GM12878 (cell line): ENCODE measurements around the gene NPC1. TPM values are rescaled to one million over a fixed set of nuclear protein-coding genes. Genes with fewer than 3 reads are reported as not detected.

Experiments
- ATAC-seq: fragments of 200-7000 bp; cut with Tn5 transposase; 3 replicates; pipeline ENCODE4 v1.9.1; 2020; ENCODE audit warnings: mild to moderate bottlenecking, moderate library complexity
- BruUV-seq: library from RNA; stranded (reverse); fragments of 400-500 nt; replicated peaks from 2 replicates; lab custom pipeline; 2021; lab: Mats Ljungman, UMichigan
- CTCF ChIA-PET: fragments of 300-600 bp; sonication (Branson Sonifier 250); formaldehyde crosslinking; extraction: SDS; loops from one replicate; lab custom pipeline; 2021; ENCODE audit warnings: inconsistent platforms; lab: Yijun Ruan, JAX
- POLR2A ChIA-PET: fragments of 350-600 bp; formaldehyde crosslinking; extraction: SDS; loops from one replicate; lab custom pipeline; 2021; ENCODE audit warnings: inconsistent platforms; lab: Charles Lee
- RAD21 ChIA-PET: fragments of 300-600 bp; sonication (Branson Sonifier 250); formaldehyde crosslinking; loops from one replicate; lab custom pipeline; 2023; ENCODE audit warnings: antibody characterized with exemption; ENCODE audit not compliant: unreplicated experiment; lab: Charles Lee
- SMC1A ChIA-PET: fragments of 300-600 bp; sonication (Branson Sonifier 250); formaldehyde crosslinking; loops from one replicate; lab custom pipeline; 2023; ENCODE audit not compliant: unreplicated experiment, uncharacterized antibody; lab: Charles Lee
- DNase-seq: peaks from one replicate; pipeline ENCODE4 v3.0.0-alpha.2; 2011; ENCODE audit warnings: low read depth, low spot score
- FAIRE-seq: peaks from 3 replicates; lab custom pipeline; 2011; peaks lifted over from hg19 to GRCh38; lab: Jason Lieb, UNC
- H2AFZ ChIP-seq: 2 replicates; pipeline ENCODE4 v1.6.0; 2011; ENCODE audit warnings: low read depth, low read length, control low read depth; ENCODE audit not compliant: control insufficient read depth
- H3K27ac ChIP-seq: 2 replicates; pipeline ENCODE4 v1.5.1; 2011; ENCODE audit warnings: control low read depth; ENCODE audit not compliant: control insufficient read depth, insufficient read depth
- H3K27me3 ChIP-seq, 2 experiments: replicated peaks in 1 of 2; 2 replicates each; pipeline versions ENCODE4 v1.6.0 to v1.6.1; 2011; ENCODE audit warnings: low read length in 1 of 2; ENCODE audit not compliant: control insufficient read depth in 2 of 2, insufficient read depth in 2 of 2
- H3K36me3 ChIP-seq, 2 experiments: 2 replicates each; pipeline ENCODE4 v1.5.1; 2011; ENCODE audit warnings: low read length in 1 of 2; ENCODE audit not compliant: control insufficient read depth in 2 of 2, insufficient read depth in 2 of 2
- H3K4me1 ChIP-seq: 2 replicates; pipeline ENCODE4 v1.6.1; 2011; ENCODE audit warnings: mild to moderate bottlenecking, low read length, moderate library complexity, mixed read lengths; ENCODE audit not compliant: control insufficient read depth, insufficient read depth
- H3K4me2 ChIP-seq: 2 replicates; pipeline ENCODE4 v1.6.0; 2011; ENCODE audit warnings: control low read depth; ENCODE audit not compliant: control insufficient read depth, insufficient read depth
- H3K4me3 ChIP-seq: fragments of 200-600 bp; sonication (generic); 2 replicates; pipeline ENCODE4 v1.5.1; 2016
- H3K79me2 ChIP-seq: 2 replicates; pipeline ENCODE4 v1.6.0; 2011; ENCODE audit warnings: low read length; ENCODE audit not compliant: control insufficient read depth, insufficient read depth
- H3K9ac ChIP-seq: 2 replicates; pipeline ENCODE4 v1.8.0; 2011; ENCODE audit warnings: low read length, control low read depth, mixed read lengths; ENCODE audit not compliant: control insufficient read depth, insufficient read depth
- H3K9me3 ChIP-seq: replicated peaks from 3 replicates; pipeline ENCODE4 v1.5.1; 2011; ENCODE audit warnings: mild to moderate bottlenecking, low read length; ENCODE audit not compliant: control insufficient read depth, insufficient read depth
- H4K20me1 ChIP-seq: 2 replicates; pipeline ENCODE4 v1.6.0; 2011; ENCODE audit not compliant: control insufficient read depth, insufficient read depth
- CHD1 ChIP-seq: IDR thresholded peaks from 2 replicates; pipeline ENCODE4 v1.6.1; 2012; ENCODE audit warnings: low read depth, low read length, improper control_type of control experiment
- ESRRA ChIP-seq: IDR thresholded peaks from 2 replicates; pipeline ENCODE4 v1.6.1; 2012; ENCODE audit warnings: mild to moderate bottlenecking, low read length, improper control_type of control experiment
- ETV6 ChIP-seq, 2 experiments: fragments of 450-650 bp in 1 of 2; IDR thresholded peaks in 1 of 2; conservative IDR thresholded peaks in 1 of 2; 2 replicates each; pipeline ENCODE4 v1.6.1; 2014; ENCODE audit warnings: antibody characterized with exemption in 1 of 2, borderline replicate concordance in 1 of 2, low read depth in 1 of 2, mild to moderate bottlenecking in 1 of 2, moderate library complexity in 1 of 2
- HCFC1 ChIP-seq: fragments of 150-350 bp; IDR thresholded peaks from 2 replicates; pipeline ENCODE4 v1.6.1; 2014; ENCODE audit warnings: low read length
- MTA2 ChIP-seq: fragments of 450-650 bp; IDR thresholded peaks from 2 replicates; pipeline ENCODE4 v1.6.1; 2016; ENCODE audit warnings: low read depth, mild to moderate bottlenecking, moderate library complexity
- SMAD1 ChIP-seq: fragments of 450-650 bp; IDR thresholded peaks from 2 replicates; pipeline ENCODE4 v1.6.1; 2018; ENCODE audit warnings: mild to moderate bottlenecking, low read depth; ENCODE audit not compliant: partially characterized antibody
- TAF1 ChIP-seq: IDR thresholded peaks from 2 replicates; pipeline ENCODE4 v1.6.1; 2011; ENCODE audit warnings: mild to moderate bottlenecking, low read depth, low read length, borderline replicate concordance
- TBL1XR1 ChIP-seq: IDR thresholded peaks from 2 replicates; pipeline ENCODE4 v1.6.1; 2012; ENCODE audit warnings: low read depth, low read length, improper control_type of control experiment
- WGBS: methylation state at CpG from one replicate; pipeline ENCODE4 v1.1.6; 2016; ENCODE audit warnings: low lambda C conversion rate; ENCODE audit not compliant: insufficient replicate concordance, insufficient coverage; ENCODE audit errors: missing lambda C conversion rate; 5-methylcytosine and 5-hydroxymethylcytosine counted together
- in situ Hi-C: fragments of 300-500 bp; cut with MboI; formaldehyde crosslinking; loops from 9 replicates; pipeline ENCODE4 v1.14.3; 2018; ENCODE audit warnings: mixed read lengths
- intact Hi-C: fragments of 100-400 bp; cut with micrococcal nuclease; formaldehyde crosslinking; loops from one replicate; pipeline ENCODE4 v1.14.2; 2022; ENCODE audit not compliant: unreplicated experiment
- polyA plus RNA-seq, 11 experiments: library from polyadenylated mRNA; depleted of rRNA in 4 of 11; unstranded in 6 of 11; stranded (reverse) in 5 of 11; fragments of >200 nt; fragmentation: Nextera tagmentation in 4 of 11; fragmentation: Illumina TruSeq in 1 of 11; extraction: Ambion mirVana in 4 of 11; extraction: Trizol in 1 of 11; gene quantifications; 1 replicate in 1 of 11; 2 replicates in 10 of 11; pipeline versions ENCODE4 v1.2.1 to v1.2.3, GENCODE V29; 2011 to 2016; ENCODE audit warnings: inconsistent platforms in 2 of 11, missing spikeins in 2 of 11, low read depth in 1 of 11
- total RNA-seq, 4 experiments: library from RNA; depleted of rRNA in 3 of 4; stranded (reverse); fragments of >200 nt in 3 of 4; fragmentation: Illumina TruSeq in 1 of 4; extraction: Trizol in 1 of 4; gene quantifications; 2 replicates each; pipeline versions ENCODE4 v1.2.1 to v1.2.3, GENCODE V29; 2013 to 2021
- TF ChIP-seq, protein P1 (sequence below): fragments of 450-650 bp; formaldehyde crosslinking; IDR thresholded peaks from 2 replicates; pipeline ENCODE4 v1.5.0; 2022; ENCODE audit warnings: mild to moderate bottlenecking, missing genetic modification characterization
- TF ChIP-seq, protein P2 (sequence below): fragments of 450-650 bp; IDR thresholded peaks from 2 replicates; pipeline ENCODE4 v1.6.1; 2017; ENCODE audit warnings: borderline replicate concordance
- TF ChIP-seq, protein P3 (sequence below): fragments of 450-650 bp; formaldehyde crosslinking; IDR thresholded peaks from 2 replicates; pipeline ENCODE4 v1.4.0; 2020; ENCODE audit warnings: mild to moderate bottlenecking, moderate library complexity

The NPC1 gene
- total and polyA plus RNA-seq, 10 of the 15 experiments (the other 5 are each of a cell fraction or from before 2014, with no cell fraction given) = 10.1 to 45.2 (median 19.4) TPM

DNA sequence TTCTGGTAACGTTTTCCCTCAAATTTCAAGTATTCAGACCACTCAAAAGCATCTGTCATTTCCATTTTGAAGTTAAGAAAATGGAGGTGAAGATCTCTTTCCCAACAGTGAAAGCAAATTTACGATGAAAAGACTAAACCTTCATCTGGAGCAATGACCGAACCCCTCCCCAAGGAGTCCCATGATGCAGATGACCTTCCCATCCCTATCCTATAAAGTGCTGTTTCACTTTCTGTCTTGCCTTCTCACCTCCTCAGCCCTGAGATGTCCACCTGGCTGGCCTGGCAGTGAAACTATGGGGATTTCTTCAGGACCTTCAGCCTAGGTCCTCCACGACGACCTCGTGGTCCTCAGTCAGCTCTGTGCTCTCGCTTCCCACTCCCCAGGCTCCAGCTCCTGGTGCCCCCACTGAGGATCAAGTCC lies 925 bp upstream of the NPC1 start:
- no peaks in the 10 kb centered on the region for H4K20me1 ChIP-seq
- 14% methylated on average over 7 of the region's 7 CpGs for WGBS
- H2AFZ ChIP-seq = peak overlapping the region; percentile 78
- no peaks in the 10 kb centered on the region for H3K27me3 ChIP-seq
- intact Hi-C loops = loop anchor here (2.0 to 5.0 kb wide), 3 partner anchors 32 to 82 kb away; no protein-coding TSS in a partner anchor
- peak overlapping the region; percentile 91; the same call in 1 of the 2 replicates for H3K4me3 ChIP-seq
- H3K36me3 ChIP-seq = no peaks in the 10 kb centered on the region
- BruUV-seq = no TSS peak
- FAIRE-seq (no peak), ATAC-seq (no peak), DNase-seq (no peak)
- CTCF ChIA-PET = interaction anchor here (0.7 to 2.7 kb wide), 15 partner anchors 11 to 307 kb away, joined by 3 to 16 read pairs (median 4); no protein-coding TSS in a partner anchor
- no peak overlapping the region for H3K27ac ChIP-seq
- peaks cover 35% of the 10 kb centered on the region for H3K79me2 ChIP-seq
- POLR2A ChIA-PET = no interaction called here
- peak overlapping the region; percentile 53 for H3K9ac ChIP-seq
- peak overlapping the region; percentile 94 for H3K4me2 ChIP-seq
- peaks cover 7% of the 10 kb centered on the region; the same call in 1 of the 2 replicates for H3K4me1 ChIP-seq
- H3K9me3 ChIP-seq = no peaks in the 10 kb centered on the region
- SMC1A ChIA-PET = interaction anchor here (0.8 to 2.3 kb wide), 6 partner anchors 27 to 71 kb away, joined by 3 to 14 read pairs (median 5); no protein-coding TSS in a partner anchor
- in situ Hi-C loops = no loop called here
- RAD21 ChIA-PET = interaction anchor here (1.3 to 2.1 kb wide), 5 partner anchors 26 to 116 kb away, joined by 3 to 8 read pairs (median 6); no protein-coding TSS in a partner anchor
- TF ChIP-seq SMAD1 (no peak), ESRRA (no peak), TAF1 (no peak), CHD1 (no peak), MTA2 (no peak), TBL1XR1 (no peak), ETV6 (conservative IDR thresholded peaks at IDR 0.05 in 1 of 2, IDR thresholded peaks at IDR 0.05 in 1 of 2; ENCODE audit: borderline replicate concordance in 1 of 2, low read depth in 1 of 2) (no peak), HCFC1 (no peak)
- TF ChIP-seq, protein P1, sequence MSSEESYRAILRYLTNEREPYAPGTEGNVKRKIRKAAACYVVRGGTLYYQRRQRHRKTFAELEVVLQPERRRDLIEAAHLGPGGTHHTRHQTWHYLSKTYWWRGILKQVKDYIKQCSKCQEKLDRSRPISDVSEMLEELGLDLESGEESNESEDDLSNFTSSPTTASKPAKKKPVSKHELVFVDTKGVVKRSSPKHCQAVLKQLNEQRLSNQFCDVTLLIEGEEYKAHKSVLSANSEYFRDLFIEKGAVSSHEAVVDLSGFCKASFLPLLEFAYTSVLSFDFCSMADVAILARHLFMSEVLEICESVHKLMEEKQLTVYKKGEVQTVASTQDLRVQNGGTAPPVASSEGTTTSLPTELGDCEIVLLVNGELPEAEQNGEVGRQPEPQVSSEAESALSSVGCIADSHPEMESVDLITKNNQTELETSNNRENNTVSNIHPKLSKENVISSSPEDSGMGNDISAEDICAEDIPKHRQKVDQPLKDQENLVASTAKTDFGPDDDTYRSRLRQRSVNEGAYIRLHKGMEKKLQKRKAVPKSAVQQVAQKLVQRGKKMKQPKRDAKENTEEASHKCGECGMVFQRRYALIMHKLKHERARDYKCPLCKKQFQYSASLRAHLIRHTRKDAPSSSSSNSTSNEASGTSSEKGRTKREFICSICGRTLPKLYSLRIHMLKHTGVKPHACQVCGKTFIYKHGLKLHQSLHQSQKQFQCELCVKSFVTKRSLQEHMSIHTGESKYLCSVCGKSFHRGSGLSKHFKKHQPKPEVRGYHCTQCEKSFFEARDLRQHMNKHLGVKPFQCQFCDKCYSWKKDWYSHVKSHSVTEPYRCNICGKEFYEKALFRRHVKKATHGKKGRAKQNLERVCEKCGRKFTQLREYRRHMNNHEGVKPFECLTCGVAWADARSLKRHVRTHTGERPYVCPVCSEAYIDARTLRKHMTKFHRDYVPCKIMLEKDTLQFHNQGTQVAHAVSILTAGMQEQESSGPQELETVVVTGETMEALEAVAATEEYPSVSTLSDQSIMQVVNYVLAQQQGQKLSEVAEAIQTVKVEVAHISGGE (CRISPR knock-in tag) = no peak
- TF ChIP-seq, protein P2, sequence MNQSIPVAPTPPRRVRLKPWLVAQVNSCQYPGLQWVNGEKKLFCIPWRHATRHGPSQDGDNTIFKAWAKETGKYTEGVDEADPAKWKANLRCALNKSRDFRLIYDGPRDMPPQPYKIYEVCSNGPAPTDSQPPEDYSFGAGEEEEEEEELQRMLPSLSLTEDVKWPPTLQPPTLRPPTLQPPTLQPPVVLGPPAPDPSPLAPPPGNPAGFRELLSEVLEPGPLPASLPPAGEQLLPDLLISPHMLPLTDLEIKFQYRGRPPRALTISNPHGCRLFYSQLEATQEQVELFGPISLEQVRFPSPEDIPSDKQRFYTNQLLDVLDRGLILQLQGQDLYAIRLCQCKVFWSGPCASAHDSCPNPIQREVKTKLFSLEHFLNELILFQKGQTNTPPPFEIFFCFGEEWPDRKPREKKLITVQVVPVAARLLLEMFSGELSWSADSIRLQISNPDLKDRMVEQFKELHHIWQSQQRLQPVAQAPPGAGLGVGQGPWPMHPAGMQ = no peak
- TF ChIP-seq, protein P3, sequence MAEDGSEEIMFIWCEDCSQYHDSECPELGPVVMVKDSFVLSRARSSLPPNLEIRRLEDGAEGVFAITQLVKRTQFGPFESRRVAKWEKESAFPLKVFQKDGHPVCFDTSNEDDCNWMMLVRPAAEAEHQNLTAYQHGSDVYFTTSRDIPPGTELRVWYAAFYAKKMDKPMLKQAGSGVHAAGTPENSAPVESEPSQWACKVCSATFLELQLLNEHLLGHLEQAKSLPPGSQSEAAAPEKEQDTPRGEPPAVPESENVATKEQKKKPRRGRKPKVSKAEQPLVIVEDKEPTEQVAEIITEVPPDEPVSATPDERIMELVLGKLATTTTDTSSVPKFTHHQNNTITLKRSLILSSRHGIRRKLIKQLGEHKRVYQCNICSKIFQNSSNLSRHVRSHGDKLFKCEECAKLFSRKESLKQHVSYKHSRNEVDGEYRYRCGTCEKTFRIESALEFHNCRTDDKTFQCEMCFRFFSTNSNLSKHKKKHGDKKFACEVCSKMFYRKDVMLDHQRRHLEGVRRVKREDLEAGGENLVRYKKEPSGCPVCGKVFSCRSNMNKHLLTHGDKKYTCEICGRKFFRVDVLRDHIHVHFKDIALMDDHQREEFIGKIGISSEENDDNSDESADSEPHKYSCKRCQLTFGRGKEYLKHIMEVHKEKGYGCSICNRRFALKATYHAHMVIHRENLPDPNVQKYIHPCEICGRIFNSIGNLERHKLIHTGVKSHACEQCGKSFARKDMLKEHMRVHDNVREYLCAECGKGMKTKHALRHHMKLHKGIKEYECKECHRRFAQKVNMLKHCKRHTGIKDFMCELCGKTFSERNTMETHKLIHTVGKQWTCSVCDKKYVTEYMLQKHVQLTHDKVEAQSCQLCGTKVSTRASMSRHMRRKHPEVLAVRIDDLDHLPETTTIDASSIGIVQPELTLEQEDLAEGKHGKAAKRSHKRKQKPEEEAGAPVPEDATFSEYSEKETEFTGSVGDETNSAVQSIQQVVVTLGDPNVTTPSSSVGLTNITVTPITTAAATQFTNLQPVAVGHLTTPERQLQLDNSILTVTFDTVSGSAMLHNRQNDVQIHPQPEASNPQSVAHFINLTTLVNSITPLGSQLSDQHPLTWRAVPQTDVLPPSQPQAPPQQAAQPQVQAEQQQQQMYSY = no peak
